ENCODE measurements around the gene PPP1CC.

PPP1CC gene

GRCh38 chr12:110687396-110688169, 55.1 kb downstream of the PPP1CC start:
- DNase-seq (ENCODE audit: low spot score), result no peak

- no peak for DNase-seq (ENCODE audit: low spot score)
Measured at GRCh38 chr12:110686294-110686903, 56.3 kb downstream of the PPP1CC start.

DNA sequence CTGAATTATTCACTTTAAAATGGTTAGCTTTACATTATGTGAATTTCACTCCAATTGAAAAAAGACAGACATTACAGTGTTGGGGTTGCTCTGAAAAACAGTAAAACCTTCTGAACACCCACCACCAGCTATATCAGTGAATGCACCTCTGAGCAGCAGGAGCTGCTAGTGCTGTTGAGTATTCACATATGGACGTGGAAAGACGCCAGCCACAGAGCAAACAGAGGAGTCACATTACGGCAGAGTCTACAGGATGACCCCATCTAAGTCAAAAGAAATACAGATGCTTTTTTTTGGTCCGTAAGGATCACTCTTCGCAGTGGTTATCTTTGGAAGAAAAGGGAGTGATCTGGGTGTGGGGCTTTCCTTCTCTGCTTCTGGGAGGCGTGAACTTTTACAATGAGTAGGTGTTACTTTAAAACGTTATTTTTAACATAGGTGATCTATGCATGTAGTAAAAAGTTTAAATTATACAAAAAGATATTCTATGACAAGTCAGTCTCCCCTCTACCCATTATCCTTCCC, 58.3 kb downstream of the PPP1CC start:
- DNase-seq (ENCODE audit: low spot score), result no peak

- DNase-seq (ENCODE audit: low spot score), result no peak
Measured at GRCh38 chr12:110683888-110684287, 58.8 kb downstream of the PPP1CC start.

- no peak for DNase-seq (ENCODE audit: low spot score)
Measured at GRCh38 chr12:110680032-110680431, 62.7 kb downstream of the PPP1CC start.

DNA sequence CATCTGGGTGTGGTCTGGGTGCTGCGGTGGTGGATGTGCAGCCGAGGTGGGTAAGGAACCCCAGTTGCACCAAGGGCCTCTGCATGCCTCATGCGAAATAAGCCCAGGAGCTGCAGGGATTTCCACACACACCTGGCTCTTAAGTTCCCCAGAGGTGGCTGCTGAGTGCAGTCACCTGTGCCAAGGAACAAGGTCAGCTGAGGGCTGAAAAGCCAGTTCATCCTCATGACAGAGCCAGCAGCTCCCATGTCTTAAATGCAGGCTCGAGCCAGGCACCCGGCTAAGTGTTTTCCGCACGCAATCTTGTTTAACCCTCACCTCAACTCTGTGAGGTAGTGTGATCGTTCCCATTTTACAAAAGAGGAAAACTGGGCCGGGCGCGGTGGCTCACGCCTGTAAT, 63.5 kb downstream of the PPP1CC start:
- no peak for DNase-seq (ENCODE audit: low spot score)

- no peak for DNase-seq (ENCODE audit: low spot score)
Measured at GRCh38 chr12:110677982-110678381, 64.7 kb downstream of the PPP1CC start.

DNA sequence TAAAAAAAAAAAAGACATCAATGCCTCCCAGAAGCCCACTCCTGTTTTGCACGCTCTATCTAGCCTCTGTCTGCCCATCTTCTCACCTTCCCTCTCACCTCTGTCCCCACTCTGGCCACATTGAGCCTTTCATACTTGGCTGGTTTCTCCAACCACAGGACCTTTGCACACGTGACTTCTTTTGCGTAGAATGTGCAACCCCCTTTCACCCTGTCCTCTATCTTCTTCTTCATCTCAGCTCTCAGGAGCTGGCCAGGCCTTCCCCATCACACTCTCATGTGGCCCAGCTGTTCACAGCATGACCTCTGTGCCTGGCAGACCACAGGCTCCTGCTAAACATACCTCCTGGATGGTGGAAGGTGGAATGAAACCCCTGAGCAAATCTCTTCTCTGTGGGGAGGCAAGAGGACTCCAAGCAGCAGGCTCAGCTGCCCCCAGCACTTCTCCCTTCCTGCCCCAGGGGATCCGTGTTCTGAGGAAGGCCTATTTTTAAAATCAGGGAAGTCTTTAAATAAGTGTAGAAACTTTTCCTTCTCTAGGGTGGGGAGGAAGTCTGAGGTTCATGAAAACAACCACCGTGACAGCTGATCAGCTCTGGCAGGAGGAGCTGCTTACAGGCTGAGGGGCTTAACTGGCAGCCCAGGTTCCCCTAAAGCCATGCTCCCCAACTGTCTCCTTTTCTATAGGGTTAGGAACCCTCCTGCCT, 65.3 kb downstream of the PPP1CC start:
- DNase-seq (ENCODE audit: low spot score), result no peak

DNA sequence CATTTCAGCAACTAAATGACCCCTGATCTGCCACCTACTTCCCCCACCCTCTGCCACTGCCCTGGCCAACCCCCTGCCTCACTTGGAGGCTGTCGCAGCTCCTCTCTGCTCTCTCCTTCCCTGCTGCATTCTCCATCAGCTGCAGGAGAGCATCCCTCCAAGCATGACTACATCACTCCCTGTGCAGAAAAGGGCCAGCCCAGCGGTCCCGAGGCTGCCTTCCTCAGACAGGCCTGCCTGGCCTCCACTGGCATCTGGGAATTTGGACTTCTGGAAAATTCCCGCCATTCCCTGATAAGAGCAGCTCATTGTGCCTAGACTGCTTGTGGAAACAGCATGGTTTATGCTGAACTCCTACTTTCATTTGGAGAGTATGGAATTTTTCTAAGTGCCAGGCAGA, 66.5 kb downstream of the PPP1CC start:
- DNase-seq (ENCODE audit: low spot score), result no peak

- DNase-seq (ENCODE audit: low spot score), result no peak
Measured at GRCh38 chr12:110670161-110670701, 72.5 kb downstream of the PPP1CC start.
